ENCODE results near the gene RNASE13.

The RNASE13 gene

DNA sequence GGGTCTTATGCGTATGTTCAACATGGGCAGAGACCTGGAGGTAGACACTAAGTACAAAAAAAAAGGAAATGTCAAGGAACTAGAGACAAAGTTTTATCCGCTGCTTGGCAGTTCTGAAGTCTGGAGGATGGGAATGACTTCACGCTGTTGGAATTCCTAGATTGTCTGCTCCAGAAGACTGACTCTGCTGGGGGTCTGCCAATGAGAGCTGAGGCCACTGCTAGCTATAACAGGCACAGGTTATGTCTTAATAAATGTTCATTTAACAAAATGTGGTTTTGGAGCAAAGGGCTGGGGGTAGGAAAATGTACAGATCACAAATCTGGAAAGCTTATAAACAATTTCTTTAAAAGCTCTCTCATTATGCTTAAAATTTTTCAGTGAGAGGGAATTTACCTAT lies 28.9 kb upstream of the RNASE13 start:
- DNase-seq (ENCODE audit: low read depth), result no peak

- no peak for DNase-seq (ENCODE audit: low read depth)
Measured at GRCh38 chr14:21061347-21061668, 26.7 kb upstream of the RNASE13 start.

DNA sequence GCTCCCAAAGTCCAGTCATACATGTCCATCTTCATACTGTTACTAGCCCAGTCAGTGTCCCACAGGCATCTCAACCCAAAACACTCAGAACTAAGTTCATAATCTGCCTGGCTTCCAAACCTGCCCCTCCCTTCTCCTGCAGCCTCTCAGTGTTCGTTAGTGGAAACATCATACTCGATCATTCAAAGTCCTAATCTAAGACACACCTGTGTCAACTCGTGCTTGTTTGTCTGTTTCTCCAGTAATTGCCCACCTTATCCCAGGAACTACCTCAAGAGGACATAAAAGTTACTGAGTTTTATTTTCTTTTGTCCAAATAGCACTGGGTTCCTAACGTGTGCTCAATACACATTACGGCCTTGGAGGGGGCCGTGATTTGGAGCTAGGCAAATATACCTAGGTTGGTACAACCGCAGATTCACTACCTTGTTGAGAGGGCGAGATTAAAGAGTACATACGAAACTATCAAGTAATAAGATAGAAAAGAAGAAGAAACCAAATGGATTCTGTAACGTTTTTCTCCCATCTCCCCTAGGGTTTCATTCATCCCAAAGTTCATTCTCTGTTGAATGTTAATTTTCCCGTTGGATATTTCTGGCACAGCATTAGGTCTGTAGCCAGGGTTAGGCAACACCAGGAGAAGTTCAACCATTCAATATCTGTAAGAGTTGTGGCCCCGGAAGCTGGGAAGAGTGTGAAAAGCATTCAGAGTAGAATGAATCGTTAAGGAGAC lies 26.2 kb upstream of the RNASE13 start:
- DNase-seq (ENCODE audit: low read depth), result no peak

GRCh38 chr14:21059842-21060613 lies 25.4 kb upstream of the RNASE13 start:
- DNase-seq (ENCODE audit: low read depth), result no peak

DNA sequence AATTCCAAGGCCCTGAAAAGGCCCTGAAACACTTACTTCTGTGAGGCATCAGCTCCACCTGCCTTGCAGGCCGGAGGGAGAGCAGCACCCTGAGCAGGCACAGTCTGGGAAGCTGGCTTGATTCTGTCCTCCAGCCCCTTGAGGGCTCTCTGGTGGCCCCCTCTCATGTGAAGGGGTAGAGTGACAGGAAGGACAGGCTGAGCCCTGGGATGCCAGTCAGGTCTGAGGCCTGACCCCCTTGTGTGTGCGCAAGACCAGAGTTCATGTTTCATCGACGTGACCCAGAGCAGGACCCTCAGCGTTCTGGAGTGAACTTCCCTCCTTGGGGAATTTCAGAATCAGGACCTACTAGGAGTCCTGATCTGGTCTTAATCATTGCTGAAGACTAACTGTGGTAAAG lies 24.3 kb upstream of the RNASE13 start:
- no peak for DNase-seq (ENCODE audit: low read depth)

DNA sequence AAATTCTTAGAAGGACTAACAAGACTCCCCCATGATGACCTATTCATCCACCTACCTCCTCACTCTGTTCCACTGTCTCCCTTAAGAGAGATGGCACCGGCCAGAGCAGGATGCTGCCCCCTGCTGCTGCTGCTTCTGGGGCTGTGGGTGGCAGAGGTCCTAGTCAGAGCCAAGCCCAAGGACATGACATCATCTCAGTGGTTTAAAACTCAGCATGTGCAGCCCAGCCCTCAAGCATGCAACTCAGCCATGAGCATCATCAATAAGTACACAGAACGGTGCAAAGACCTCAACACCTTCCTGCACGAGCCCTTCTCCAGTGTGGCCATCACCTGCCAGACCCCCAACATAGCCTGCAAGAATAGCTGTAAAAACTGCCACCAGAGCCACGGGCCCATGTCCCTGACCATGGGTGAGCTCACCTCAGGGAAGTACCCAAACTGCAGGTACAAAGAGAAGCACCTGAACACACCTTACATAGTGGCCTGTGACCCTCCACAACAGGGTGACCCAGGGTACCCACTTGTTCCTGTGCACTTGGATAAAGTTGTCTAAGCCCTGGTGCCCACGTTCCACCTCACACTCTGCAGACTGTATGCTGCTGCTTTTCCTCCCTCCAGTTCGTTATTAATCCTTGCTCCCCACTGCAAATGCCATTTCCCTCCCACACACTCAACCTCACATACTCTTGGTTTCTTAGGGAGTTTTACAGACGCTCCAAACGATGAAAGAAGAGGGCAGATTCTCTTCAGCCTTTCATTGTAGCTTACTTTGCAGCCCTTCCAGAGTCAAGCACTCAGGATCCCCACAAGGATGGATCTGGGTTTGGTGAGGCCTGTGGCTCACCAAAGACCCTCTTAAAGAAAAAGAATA lies 23.4 kb upstream of the RNASE13 start, which contains the start of gene RNASE8:
RNASE8 (plus strand) TSS at position 20 of the 873 bp plus-strand sequence; CDS start at position 91, 71 bp downstream.
- DNase-seq (ENCODE audit: low read depth), result no peak

DNA sequence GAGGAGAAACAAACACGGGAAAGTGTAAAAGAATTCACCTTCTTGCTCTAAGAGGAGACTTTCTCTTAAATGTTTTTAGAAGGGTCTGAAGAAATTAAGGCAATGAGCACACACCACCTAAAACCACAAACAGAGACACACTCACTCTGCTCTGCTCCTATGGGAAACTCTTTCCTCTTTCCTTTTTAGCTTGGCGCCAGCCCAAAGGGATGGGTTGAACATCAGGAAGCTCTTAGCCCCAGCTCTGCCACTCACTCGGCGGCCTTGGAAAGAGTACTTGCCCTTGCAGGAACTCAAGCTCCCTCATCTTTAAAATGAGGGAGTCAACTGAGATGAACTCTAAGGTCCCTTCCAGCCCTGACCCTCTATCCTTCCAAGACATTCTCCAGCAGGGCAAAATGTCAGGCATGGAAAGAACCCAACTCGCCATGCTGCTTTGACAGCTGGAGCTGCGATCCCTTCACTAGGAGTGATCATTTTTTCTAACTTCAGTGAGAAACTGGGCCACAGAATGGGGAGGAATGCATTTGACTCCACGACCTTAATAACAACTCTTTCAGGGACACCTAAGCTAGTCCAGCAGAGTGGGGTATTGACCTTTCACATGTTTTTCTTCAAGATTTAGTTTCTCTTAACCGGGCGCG lies 22.0 kb upstream of the RNASE13 start:
- DNase-seq (ENCODE audit: low read depth), result no peak

DNA sequence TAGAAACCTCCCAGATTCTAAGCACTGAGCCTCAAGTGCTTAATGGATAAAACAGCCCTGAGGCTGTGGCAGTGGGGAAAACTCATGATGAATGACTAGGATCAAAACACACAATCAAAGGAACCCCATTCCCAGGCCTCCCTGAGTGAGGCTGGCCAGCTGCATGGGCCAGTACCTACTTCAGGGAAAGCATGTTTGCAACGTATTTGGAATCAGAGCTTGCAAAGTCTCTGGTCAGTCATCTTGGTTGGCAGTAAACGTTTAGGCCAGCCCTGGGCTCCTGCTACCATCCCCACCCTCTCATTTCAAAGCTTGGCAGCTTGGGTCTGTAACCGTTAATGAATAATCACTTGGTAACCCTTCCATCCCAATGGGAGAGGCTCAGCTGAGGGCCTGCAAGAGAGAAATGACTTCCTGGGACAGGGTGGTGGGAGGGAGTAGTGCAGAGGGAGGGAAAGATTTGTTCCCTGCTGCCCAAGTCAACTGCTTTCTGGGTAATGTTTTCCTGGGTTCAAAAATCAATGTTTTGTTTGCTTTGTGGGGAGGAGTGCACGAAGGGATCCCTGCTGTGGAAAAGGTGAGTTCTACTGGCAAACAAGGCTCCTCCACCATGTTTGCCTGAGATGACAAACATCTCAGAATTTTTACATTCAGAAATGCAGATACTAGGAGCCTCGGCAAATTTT lies 21.0 kb upstream of the RNASE13 start:
- DNase-seq (ENCODE audit: low read depth), result no peak

GRCh38 chr14:21054768-21055145 lies 20.1 kb upstream of the RNASE13 start:
- DNase-seq (ENCODE audit: low read depth), result no peak

DNA sequence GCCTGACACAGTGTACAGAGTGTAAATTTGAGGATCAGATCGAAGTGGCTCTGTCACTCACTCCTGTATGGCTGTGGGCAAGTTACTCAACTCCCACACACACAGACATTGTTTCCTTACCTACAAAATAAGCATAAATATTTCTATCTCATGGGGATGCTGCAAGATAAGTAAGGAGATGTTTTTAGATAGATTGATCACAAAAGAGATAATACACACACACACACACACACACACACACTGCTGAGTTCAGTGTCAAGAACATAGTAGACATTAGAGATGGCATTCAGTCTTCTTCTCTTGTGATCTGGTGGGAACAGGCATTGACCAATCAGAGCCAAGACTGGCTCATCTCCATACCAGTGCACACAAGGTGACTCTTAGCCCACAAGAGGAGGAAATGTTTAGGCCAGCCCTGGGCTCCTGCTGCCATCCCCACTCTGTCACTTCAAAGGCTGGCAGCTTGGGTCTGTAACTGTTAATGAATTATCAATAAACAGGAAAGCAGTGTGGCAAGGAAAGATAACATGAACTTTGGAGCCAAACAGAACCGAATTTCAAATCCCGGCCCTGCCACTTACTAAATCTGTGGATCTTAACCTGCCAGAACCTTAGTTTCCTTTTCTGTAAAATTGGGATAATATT lies 19.6 kb upstream of the RNASE13 start:
- no peak for DNase-seq (ENCODE audit: low read depth)

DNA sequence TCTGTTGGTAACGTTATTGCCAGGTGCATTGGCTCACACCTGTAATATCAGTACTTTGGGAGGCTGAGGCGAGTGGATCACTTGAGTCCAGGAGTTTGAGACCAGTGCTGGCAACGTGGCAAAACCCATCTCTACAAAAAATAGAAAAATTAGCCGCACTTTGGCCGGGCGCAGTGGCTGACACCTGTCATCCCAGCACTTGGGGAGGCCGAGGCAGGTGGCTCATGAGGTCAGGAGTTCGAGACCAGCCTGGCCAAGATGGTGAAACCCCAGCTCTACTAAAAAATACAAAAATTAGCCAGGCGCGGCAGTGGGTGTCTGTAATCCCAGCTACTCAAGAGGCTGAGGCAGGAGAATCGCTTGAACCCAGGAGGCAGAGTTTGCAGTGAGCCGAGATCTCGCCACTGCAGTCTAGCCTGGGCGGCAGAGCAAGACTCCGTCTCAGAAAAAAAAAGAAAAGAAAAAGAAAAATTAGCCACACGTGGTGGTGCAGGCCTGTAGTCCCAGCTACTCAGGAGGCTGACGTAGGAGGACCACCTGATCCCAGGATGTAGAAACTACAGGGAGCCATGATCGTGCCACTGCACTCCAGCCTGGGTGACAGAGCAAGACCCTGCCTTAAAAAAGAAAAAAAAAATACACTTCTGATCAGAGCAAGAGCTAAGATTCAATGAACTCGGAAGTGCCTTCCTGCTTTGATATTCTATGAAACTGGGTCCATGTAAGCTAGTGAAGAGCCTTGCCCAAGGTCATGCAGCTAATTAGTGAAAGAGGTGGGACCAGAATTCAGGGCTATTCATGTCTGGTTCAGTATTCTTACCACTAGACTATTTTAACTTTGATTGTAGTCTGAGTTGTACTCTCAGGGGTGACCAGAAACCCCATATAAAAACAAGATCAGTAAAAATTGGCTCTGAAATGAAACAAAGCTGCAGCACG lies 18.8 kb upstream of the RNASE13 start:
- DNase-seq (ENCODE audit: low read depth), result no peak

GRCh38 chr14:21050597-21050996 lies 16.0 kb upstream of the RNASE13 start:
- no peak for DNase-seq (ENCODE audit: low read depth)

GRCh38 chr14:21049271-21049673 lies 14.7 kb upstream of the RNASE13 start:
- DNase-seq (ENCODE audit: low read depth), result no peak

DNA sequence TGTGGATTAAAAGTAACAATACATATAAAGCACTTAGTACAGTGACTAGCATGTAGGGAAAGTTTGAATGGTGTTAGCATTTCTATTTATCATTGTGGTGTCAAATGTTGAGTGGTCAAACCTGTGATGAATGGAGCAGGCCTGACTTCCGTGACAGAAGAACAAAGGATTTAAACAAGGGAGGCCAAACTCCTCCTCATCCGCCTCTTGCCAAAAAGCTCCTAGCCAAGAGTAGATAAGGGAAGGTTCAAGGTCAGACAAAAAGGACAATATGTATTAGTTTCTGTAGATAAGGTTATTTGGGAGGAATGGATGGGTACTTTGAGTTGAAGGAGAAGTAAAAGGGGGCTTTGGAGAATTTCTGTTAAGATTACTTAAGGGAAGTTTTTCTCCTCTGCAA lies 14.0 kb upstream of the RNASE13 start:
- no peak for DNase-seq (ENCODE audit: low read depth)

DNA sequence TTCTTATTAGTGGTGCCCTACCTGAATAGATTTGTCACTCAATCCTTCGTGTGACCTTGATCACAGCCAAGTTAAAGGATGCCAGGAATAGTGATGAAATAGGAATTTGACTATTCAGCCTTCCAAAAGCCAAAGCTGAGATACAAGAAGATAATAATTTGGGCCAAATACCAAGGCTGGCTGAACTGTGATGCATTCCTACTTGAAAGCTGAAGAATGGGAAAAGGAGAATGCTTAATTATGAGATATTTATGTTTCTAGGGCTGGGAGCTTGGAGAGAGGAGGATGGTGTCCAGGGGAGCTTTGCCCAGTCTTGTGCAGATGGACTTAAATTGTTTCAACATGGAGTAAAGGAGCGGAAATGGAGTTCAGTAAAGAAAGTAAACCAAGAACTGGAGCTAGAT lies 12.8 kb upstream of the RNASE13 start:
- DNase-seq (ENCODE audit: low read depth), result no peak

- DNase-seq (ENCODE audit: low read depth), result no peak
Measured at GRCh38 chr14:21043974-21044618, 9.5 kb upstream of the RNASE13 start.

GRCh38 chr14:21043387-21043973 lies 8.9 kb upstream of the RNASE13 start:
- DNase-seq (ENCODE audit: low read depth), result no peak

DNA sequence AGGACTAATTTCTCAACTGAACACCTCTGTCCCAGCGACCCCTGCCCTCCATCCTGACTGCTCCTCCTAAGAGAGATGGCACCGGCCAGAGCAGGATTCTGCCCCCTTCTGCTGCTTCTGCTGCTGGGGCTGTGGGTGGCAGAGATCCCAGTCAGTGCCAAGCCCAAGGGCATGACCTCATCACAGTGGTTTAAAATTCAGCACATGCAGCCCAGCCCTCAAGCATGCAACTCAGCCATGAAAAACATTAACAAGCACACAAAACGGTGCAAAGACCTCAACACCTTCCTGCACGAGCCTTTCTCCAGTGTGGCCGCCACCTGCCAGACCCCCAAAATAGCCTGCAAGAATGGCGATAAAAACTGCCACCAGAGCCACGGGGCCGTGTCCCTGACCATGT lies 8.3 kb upstream of the RNASE13 start:
- DNase-seq (ENCODE audit: low read depth), result no peak

Measured in stimulated activated CD8-positive, alpha-beta memory T cell treated with anti-CD3 and anti-CD28 coated beads, Interleukin-12 subunit alpha, Interleukin-12 subunit beta, amount 100 ng/mL, for 4 hours (primary cell).